Measurements from ENCODE around the gene SEPTIN14. TPM values are rescaled to one million over a fixed set of nuclear protein-coding genes. Genes with fewer than 3 reads are reported as not detected.
"Not testable (repeated sequence)": the region's sequence is repeated elsewhere in the genome, so short reads cannot be mapped to it uniquely, and the experiment has no call there.

SEPTIN14 gene
- total RNA-seq, 1 donor from 2014 or later: not detected

GRCh38 chr7:55792048-55792447, 70.5 kb downstream of the SEPTIN14 start:
- ATAC-seq (no peak), DNase-seq (ENCODE audit: missing footprints) (no peak)
- intact Hi-C loops (cut with DNase I): no loop called here

GRCh38 chr7:55787796-55788195, 74.8 kb downstream of the SEPTIN14 start:
- intact Hi-C loops (cut with DNase I): no loop called here
- DNase-seq (ENCODE audit: missing footprints) (no peak), ATAC-seq (no peak)

- DNase-seq (ENCODE audit: missing footprints): no peak
- no peak for ATAC-seq
- intact Hi-C loops (cut with DNase I): no loop called here
Observed at GRCh38 chr7:55786901-55787300, 75.7 kb downstream of the SEPTIN14 start.

GRCh38 chr7:55785444-55785843, 77.1 kb downstream of the SEPTIN14 start:
- DNase-seq (ENCODE audit: missing footprints); intact Hi-C loops (cut with DNase I); ATAC-seq: not testable (repeated sequence)

GRCh38 chr7:55784151-55784550, 78.4 kb downstream of the SEPTIN14 start:
- ATAC-seq (no peak), DNase-seq (ENCODE audit: missing footprints) (no peak)

GRCh38 chr7:55778631-55779030, 83.9 kb downstream of the SEPTIN14 start:
- no peak for DNase-seq (ENCODE audit: missing footprints)
- intact Hi-C loops (cut with DNase I): no loop called here
- no peak for ATAC-seq

More at GRCh38 chr7:55784151-55784550, 78.4 kb downstream of the SEPTIN14 start:
- intact Hi-C loops (cut with DNase I): no loop called here

- intact Hi-C loops (cut with DNase I): no loop called here
Observed at GRCh38 chr7:55776196-55776595, 86.4 kb downstream of the SEPTIN14 start.

GRCh38 chr7:55775051-55775420, 87.5 kb downstream of the SEPTIN14 start:
- intact Hi-C loops (cut with DNase I): no loop called here
- DNase-seq (ENCODE audit: missing footprints) (no peak), ATAC-seq (no peak)

More at GRCh38 chr7:55776196-55776595, 86.4 kb downstream of the SEPTIN14 start:
- no peak for ATAC-seq
- no peak for DNase-seq (ENCODE audit: missing footprints)

GRCh38 chr7:55774327-55775050, 88.1 kb downstream of the SEPTIN14 start:
- ATAC-seq (no peak), DNase-seq (ENCODE audit: missing footprints) (no peak)
- intact Hi-C loops (cut with DNase I): no loop called here

- intact Hi-C loops (cut with DNase I): no loop called here
- DNase-seq (ENCODE audit: missing footprints): no peak
- ATAC-seq: no peak
Observed at GRCh38 chr7:55770778-55771177, 91.8 kb downstream of the SEPTIN14 start.

- intact Hi-C loops (cut with DNase I); ATAC-seq: not testable (repeated sequence)
Observed at GRCh38 chr7:55753274-55753862, 109.2 kb downstream of the SEPTIN14 start.

GRCh38 chr7:55744706-55745105, 117.8 kb downstream of the SEPTIN14 start:
- intact Hi-C loops (cut with DNase I); ATAC-seq; DNase-seq (ENCODE audit: missing footprints): not testable (repeated sequence)

More at GRCh38 chr7:55753274-55753862, 109.2 kb downstream of the SEPTIN14 start:
- not testable (repeated sequence) for DNase-seq (ENCODE audit: missing footprints)

Other genes with a start within 250 kb of the SEPTIN14 start
- gene ZNF713, start 24.7 kb upstream of the SEPTIN14 start, total RNA-seq: 2.9 TPM
- 20.8 TPM for gene MRPS17, start 89.1 kb upstream of the SEPTIN14 start, total RNA-seq
- 348 TPM for gene NIPSNAP2, start 101.8 kb upstream of the SEPTIN14 start, total RNA-seq
- 10.6 TPM for gene PSPH, start 188.7 kb upstream of the SEPTIN14 start, total RNA-seq
- gene CCT6A, start 189.0 kb upstream of the SEPTIN14 start, total RNA-seq: 67.9 TPM
- 33.1 TPM for gene SUMF2, start 201.5 kb upstream of the SEPTIN14 start, total RNA-seq
- 31.2 TPM for gene PHKG1, start 230.2 kb upstream of the SEPTIN14 start, total RNA-seq
- 493 TPM for gene CHCHD2, start 243.7 kb upstream of the SEPTIN14 start, total RNA-seq

Measured in Right ventricle myocardium inferior (tissue), 1 donor.